Dermis microvascular lymphatic vessel endothelial cell (primary cell): Measurements from ENCODE around the gene KCNN3. TPM values are rescaled to one million over a fixed set of nuclear protein-coding genes. Genes with fewer than 3 reads are reported as not detected.
A peak's percentile ranks its signal among the peaks of the same experiment; 100 is the strongest.

Experiments
- DNase-seq, 2 donors: peaks; one replicate each; pipeline versions ENCODE4 v3.0.0 to v3.0.0-alpha.2; 2010; ENCODE audit warnings: low read depth in 2 of 2
- total RNA-seq: library from RNA; depleted of rRNA; stranded (reverse); fragments of >200 nt; gene quantifications from 2 replicates; pipeline ENCODE4 v1.2.1, GENCODE V29; 2014

The KCNN3 gene
- total RNA-seq, 1 donor from 2014 or later: 1.0 TPM

GRCh38 chr1:154880671-154881070, 10.6 kb upstream of the KCNN3 start:
- no peak for DNase-seq

GRCh38 chr1:154879038-154879421, 8.9 kb upstream of the KCNN3 start:
- DNase-seq: no peak

GRCh38 chr1:154878371-154879037, 8.4 kb upstream of the KCNN3 start:
- peak; percentile 51 to 81 for DNase-seq

GRCh38 chr1:154877370-154877974, 7.4 kb upstream of the KCNN3 start:
- peak in 1 of 2 donors; percentile 83 for DNase-seq

- DNase-seq: no peak
Observed at GRCh38 chr1:154876842-154877369, 6.8 kb upstream of the KCNN3 start.

GRCh38 chr1:154874465-154874864, 4.4 kb upstream of the KCNN3 start:
- DNase-seq: no peak

GRCh38 chr1:154873321-154873950, 3.4 kb upstream of the KCNN3 start:
- DNase-seq: no peak

- no peak for DNase-seq
Observed at GRCh38 chr1:154871374-154871773, 1.3 kb upstream of the KCNN3 start.

- no peak for DNase-seq
Observed at GRCh38 chr1:154870734-154871133, 653 bp upstream of the KCNN3 start.

- peak in 1 of 2 donors; percentile 71 for DNase-seq
Observed at GRCh38 chr1:154869351-154870114, 548 bp downstream of the KCNN3 start.

GRCh38 chr1:154867841-154868605, 2.1 kb downstream of the KCNN3 start:
- DNase-seq: no peak

GRCh38 chr1:154867064-154867825, 2.8 kb downstream of the KCNN3 start:
- peak in 1 of 2 donors; percentile 61 for DNase-seq

GRCh38 chr1:154866257-154867063, 3.6 kb downstream of the KCNN3 start:
- DNase-seq: no peak

- no peak for DNase-seq
Observed at GRCh38 chr1:154865442-154866256, 4.4 kb downstream of the KCNN3 start.

- DNase-seq: no peak
Observed at GRCh38 chr1:154864189-154864975, 5.7 kb downstream of the KCNN3 start.

GRCh38 chr1:154863315-154864174, 6.5 kb downstream of the KCNN3 start:
- peak; percentile 83 to 85 for DNase-seq

GRCh38 chr1:154862907-154863306, 7.2 kb downstream of the KCNN3 start:
- DNase-seq: no peak
